ENCODE measurements around the gene ITM2C.
A peak's percentile ranks its signal among the peaks of the same experiment; 100 is the strongest.

Gene ITM2C, protein sequence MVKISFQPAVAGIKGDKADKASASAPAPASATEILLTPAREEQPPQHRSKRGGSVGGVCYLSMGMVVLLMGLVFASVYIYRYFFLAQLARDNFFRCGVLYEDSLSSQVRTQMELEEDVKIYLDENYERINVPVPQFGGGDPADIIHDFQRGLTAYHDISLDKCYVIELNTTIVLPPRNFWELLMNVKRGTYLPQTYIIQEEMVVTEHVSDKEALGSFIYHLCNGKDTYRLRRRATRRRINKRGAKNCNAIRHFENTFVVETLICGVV

GRCh38 chr2:230864605-230865306 is at the start of gene ITM2C:
TSS of gene ITM2C (plus strand) at chr2:230864942. CDS start at chr2:230865026, 84 bp downstream.
- peak; percentile 69 for DNase-seq

- DNase-seq = no peak
Measured at GRCh38 chr2:230815088-230815487, 49.7 kb upstream of the ITM2C start.

- DNase-seq = no peak
Measured at GRCh38 chr2:230816735-230817134, 48.0 kb upstream of the ITM2C start.

DNA sequence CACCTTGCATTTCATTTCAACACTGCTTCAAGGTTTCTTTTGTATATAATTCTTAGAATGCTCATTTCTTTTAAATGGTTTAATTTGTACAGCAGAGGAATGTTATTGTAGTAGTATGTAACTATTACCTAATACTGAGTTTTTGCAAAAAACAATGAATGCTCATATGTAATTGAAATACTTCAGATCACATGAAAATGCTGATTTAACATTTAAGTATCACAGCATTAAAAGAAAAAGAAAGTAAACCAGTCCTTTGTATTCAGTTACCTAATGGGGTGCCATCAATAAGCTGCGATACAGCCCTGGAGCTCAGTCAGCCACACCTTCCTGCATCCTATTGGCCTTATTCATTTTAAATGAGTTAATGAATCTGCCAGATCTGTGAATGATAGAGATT is 45.3 kb upstream of the ITM2C start:
- DNase-seq = no peak

- DNase-seq = no peak
Measured at GRCh38 chr2:230821261-230821990, 43.3 kb upstream of the ITM2C start.

DNA sequence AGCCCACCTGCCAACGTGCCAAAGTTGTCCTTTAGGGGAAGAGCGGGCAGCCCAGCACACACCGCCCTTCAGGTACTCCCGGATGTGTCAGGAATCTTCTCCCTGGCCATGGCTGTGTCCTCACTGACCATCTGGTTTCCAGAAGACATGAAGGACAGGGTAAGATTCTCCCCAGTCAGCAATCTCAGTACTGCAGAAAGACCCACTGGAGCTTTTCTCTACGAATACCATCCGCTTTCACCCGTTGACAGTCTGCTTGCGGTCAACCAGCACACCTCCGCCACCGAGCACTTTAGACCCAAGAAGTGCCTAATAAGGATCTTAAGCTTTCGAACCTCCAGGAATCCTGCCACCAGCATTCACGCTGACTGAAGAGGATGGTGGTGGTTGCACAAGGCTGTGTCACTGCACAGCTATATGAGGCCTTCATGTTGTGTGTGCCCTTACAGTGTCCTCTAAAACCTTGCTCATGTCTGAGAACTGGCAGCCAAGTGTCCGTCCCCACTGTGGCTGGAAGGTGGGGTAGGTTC is 42.7 kb upstream of the ITM2C start:
- no peak for DNase-seq

GRCh38 chr2:230823264-230823964 is 41.3 kb upstream of the ITM2C start:
- no peak for DNase-seq

GRCh38 chr2:230824406-230824978 is 40.2 kb upstream of the ITM2C start:
- peak; percentile 79 for DNase-seq

GRCh38 chr2:230825354-230825753 is 39.4 kb upstream of the ITM2C start:
- no peak for DNase-seq

GRCh38 chr2:230827774-230828271 is 36.9 kb upstream of the ITM2C start:
- no peak for DNase-seq

GRCh38 chr2:230828272-230828961 is 36.3 kb upstream of the ITM2C start:
- DNase-seq = no peak

- no peak for DNase-seq
Measured at GRCh38 chr2:230829293-230829692, 35.4 kb upstream of the ITM2C start.

DNA sequence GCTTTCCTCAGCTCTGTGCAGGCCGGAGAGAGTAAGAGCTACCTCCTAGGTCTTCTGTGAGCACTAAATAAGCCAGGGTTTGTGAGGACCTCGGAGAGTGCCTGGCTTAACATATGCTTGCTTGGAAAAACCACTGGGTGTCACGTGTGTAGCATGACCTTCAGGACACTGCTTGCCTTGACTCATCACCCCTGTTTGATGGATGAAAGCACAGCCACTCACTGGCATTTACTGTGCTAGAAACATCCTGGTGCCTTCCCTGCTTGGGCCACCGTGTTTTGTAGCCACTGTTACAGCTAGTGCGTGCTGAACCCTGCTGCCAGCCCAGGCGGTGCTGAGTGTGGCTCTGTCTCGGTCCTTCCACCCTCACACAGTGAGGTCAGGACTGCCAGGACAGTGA is 34.8 kb upstream of the ITM2C start:
- no peak for DNase-seq

- DNase-seq = no peak
Measured at GRCh38 chr2:230830428-230830827, 34.3 kb upstream of the ITM2C start.

DNA sequence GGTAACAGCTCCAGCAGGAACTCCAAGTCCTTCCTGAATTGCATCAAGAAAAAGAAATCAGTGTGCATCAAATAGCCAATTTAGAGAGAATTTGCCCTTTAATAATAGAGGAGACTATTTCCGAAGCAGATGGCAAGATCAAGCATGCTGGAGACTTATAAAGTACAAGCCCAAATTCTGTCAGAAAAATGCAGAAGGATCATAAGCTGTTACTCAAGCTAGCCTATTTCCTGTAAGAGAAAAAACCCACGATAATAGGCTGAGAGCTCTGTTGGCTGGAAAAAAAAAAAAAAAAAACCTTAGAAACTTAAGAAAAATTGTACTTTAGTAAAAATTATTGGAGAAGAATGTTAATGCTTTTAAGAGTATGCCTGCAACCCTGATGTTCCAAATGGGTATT is 24.4 kb upstream of the ITM2C start:
- DNase-seq = no peak

GRCh38 chr2:230842473-230842872 is 22.3 kb upstream of the ITM2C start:
- DNase-seq = no peak

GRCh38 chr2:230843132-230843531 is 21.6 kb upstream of the ITM2C start:
- no peak for DNase-seq

- no peak for DNase-seq
Measured at GRCh38 chr2:230846360-230846759, 18.4 kb upstream of the ITM2C start.

- peak; percentile 78 for DNase-seq
Measured at GRCh38 chr2:230847883-230848388, 16.8 kb upstream of the ITM2C start.

DNA sequence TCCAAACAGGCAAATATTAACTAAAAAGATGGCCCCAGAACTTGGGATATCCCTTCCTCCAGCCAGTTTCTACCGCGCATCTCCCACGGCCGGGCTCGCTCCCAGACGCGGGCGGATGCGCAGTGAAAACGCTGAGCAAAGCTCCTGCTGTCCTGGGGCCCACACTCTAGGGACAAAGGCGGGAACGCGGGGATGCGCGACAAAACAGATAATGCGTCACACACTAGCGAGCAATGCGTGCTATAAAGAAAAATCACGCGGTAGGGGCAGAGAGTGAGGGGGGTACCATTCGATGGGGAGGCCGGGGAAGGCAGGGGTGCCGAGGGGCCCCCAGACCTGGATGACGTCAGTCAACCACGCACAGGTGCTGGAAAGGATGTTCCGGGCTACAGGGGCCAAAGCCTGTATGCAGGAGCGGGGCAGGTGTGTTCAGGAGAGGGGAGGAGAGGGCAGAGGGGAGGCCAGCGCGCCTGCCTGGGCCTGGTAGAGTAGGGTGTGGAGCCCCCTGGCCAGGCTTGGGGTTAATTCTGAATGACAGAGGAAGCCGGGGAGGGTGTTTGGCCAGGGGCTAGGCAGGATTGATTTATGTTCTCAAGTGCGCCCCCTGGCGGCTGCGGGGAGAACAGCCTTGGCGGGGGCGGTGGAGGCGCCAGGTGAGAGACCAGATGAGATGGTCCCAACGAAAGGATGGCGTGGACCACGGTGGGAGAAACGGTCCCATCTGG is 14.9 kb upstream of the ITM2C start:
- DNase-seq = peak; percentile 60

GRCh38 chr2:230850358-230850658 is 14.4 kb upstream of the ITM2C start:
- DNase-seq = no peak
